Lung (tissue), 12 donors: ENCODE measurements around the gene PRPH2. TPM values are rescaled to one million over a fixed set of nuclear protein-coding genes. Genes with fewer than 3 reads are reported as not detected.

ENCODE experiments used
- ATAC-seq: fragments of 200-7000 bp; cut with Tn5 transposase; one replicate; pipeline ENCODE4 v1.9.1; 2020; ENCODE audit warnings: moderate number of reproducible peaks; ENCODE audit not compliant: insufficient read depth, low FRiP score
- DNase-seq, 3 donors: peaks; one replicate each; pipeline ENCODE4 v3.0.0-alpha.2; 2013 to 2017
- H3K27ac ChIP-seq, 2 donors: one replicate each; pipeline ENCODE4 v1.5.1; 2013; ENCODE audit warnings: mild to moderate bottlenecking in 2 of 2, moderate library complexity in 2 of 2, control low read depth in 1 of 2, inconsistent platforms in 1 of 2, low read depth in 1 of 2, low read length in 1 of 2
- H3K27me3 ChIP-seq, 3 donors: one replicate each; pipeline ENCODE4 v1.5.1; 2013; ENCODE audit warnings: low read length in 2 of 3; ENCODE audit not compliant: control insufficient read depth in 3 of 3, insufficient read depth in 3 of 3
- H3K36me3 ChIP-seq, 4 donors: one replicate each; pipeline ENCODE4 v1.5.1; 2013; ENCODE audit warnings: low read length in 4 of 4, mild to moderate bottlenecking in 1 of 4, moderate library complexity in 1 of 4; ENCODE audit not compliant: control insufficient read depth in 4 of 4, insufficient read depth in 4 of 4
- H3K4me1 ChIP-seq, 5 donors: one replicate each; pipeline ENCODE4 v1.5.1; 2013; ENCODE audit warnings: low read length in 5 of 5, mild to moderate bottlenecking in 2 of 5, moderate library complexity in 1 of 5; ENCODE audit not compliant: control insufficient read depth in 5 of 5, insufficient read depth in 5 of 5
- H3K4me3 ChIP-seq: one replicate; pipeline ENCODE4 v1.5.1; 2013; ENCODE audit warnings: mild to moderate bottlenecking, control low read depth, moderate library complexity
- H3K9ac ChIP-seq, 2 donors: one replicate each; pipeline ENCODE4 v1.5.1; 2013; ENCODE audit warnings: low read length in 2 of 2, control low read depth in 1 of 2; ENCODE audit not compliant: insufficient read depth in 1 of 2
- H3K9me3 ChIP-seq, 4 donors: one replicate each; pipeline ENCODE4 v1.5.1; 2013; ENCODE audit warnings: low read length in 3 of 4, mild to moderate bottlenecking in 1 of 4, moderate library complexity in 1 of 4; ENCODE audit not compliant: control insufficient read depth in 4 of 4, insufficient read depth in 3 of 4
- CTCF ChIP-seq: IDR thresholded peaks from 2 replicates; pipeline ENCODE4 v1.5.1; 2012; ENCODE audit warnings: mild to moderate bottlenecking; ENCODE audit errors: control extremely low read depth, extremely low read depth
- WGBS, 2 donors: extraction: QIAGEN DNeasy Blood & Tissue Kit; methylation state at CpG; one replicate each; pipeline ENCODE4 v1.1.7; 2013; 5-methylcytosine and 5-hydroxymethylcytosine counted together
- polyA plus RNA-seq, 2 donors: library from polyadenylated mRNA; stranded (reverse); fragments of 200-250 nt; gene quantifications; one replicate each; pipeline ENCODE4 v1.2.1, GENCODE V29; 2013
- total RNA-seq, 2 donors: library from RNA; depleted of rRNA in 1 of 2; stranded (reverse); fragments of >200 nt in 1 of 2; gene quantifications; one replicate each; pipeline ENCODE4 v1.2.1, GENCODE V29; 2014 to 2021
- donor health status: control.
- donor health status: control.
- donor health status: Bipolar disorder and iron deficiency.
- donor health status: healthy.
- donor health status: DM: yes; HTN: yes; CAD: no.

The PRPH2 gene
- total and polyA plus RNA-seq, 4 donors: 0.31 to 2.6 (median 1.1) TPM

GRCh38 chr6:42693725-42694323 lies 28.6 kb downstream of the PRPH2 start:
- H3K27ac ChIP-seq: peak overlapping the region; percentile 26 to 46
- H3K9me3 ChIP-seq: no peaks in the 10 kb centered on the region
- WGBS, 2 donors: 93 to 96% methylated on average over 2 of the region's 2 CpGs
- no peak overlapping the region for H3K4me3 ChIP-seq
- no peak overlapping the region for H3K9ac ChIP-seq
- no peak for TF ChIP-seq CTCF
- peaks cover 0 to 1% (median 0%) of the 10 kb centered on the region in 5 donors for H3K4me1 ChIP-seq
- H3K27me3 ChIP-seq: no peaks in the 10 kb centered on the region
- DNase-seq (no peak), ATAC-seq (no peak)
- peaks cover 20 to 29% (median 25%) of the 10 kb centered on the region in 4 donors for H3K36me3 ChIP-seq

- Histone ChIP-seq H3K27me3 (no peaks in the 10 kb centered on the region), H3K9ac (no peak overlapping the region), H3K4me1 (peaks cover 0 to 1% (median 0%) of the 10 kb centered on the region in 5 donors), H3K36me3 (peaks cover 23 to 38% (median 31%) of the 10 kb centered on the region in 4 donors), H3K27ac (peak overlapping the region in 1 of 2 donors; percentile 58), H3K9me3 (no peaks in the 10 kb centered on the region), H3K4me3 (no peak overlapping the region)
- WGBS, 2 donors: 66 to 88% methylated on average over 4 of the region's 4 CpGs
- DNase-seq: no peak
- no peak for TF ChIP-seq CTCF
- ATAC-seq: peak; percentile 71
These were observed 30.1 kb downstream of the PRPH2 start for GRCh38 chr6:42692137-42692911.

- Histone ChIP-seq H3K27me3 (no peaks in the 10 kb centered on the region), H3K4me1 (no peaks in the 10 kb centered on the region), H3K4me3 (no peak overlapping the region), H3K9me3 (no peaks in the 10 kb centered on the region), H3K27ac (no peak overlapping the region), H3K36me3 (peaks cover 23 to 39% (median 34%) of the 10 kb centered on the region in 4 donors), H3K9ac (no peak overlapping the region)
- WGBS, 2 donors: 60 to 67% methylated on average over 2 of the region's 2 CpGs
- ATAC-seq: no peak
- DNase-seq: no peak
- TF ChIP-seq CTCF: no peak
These were observed 31.5 kb downstream of the PRPH2 start for GRCh38 chr6:42690872-42691271.
